ENCODE measurements around the gene LRRC32. TPM values are rescaled to one million over a fixed set of nuclear protein-coding genes. Genes with fewer than 3 reads are reported as not detected.

The LRRC32 gene
- total and polyA plus RNA-seq, 2 of the 4 experiments (the other 2 are of a cell fraction) = 5.2 to 13.7 TPM

DNA sequence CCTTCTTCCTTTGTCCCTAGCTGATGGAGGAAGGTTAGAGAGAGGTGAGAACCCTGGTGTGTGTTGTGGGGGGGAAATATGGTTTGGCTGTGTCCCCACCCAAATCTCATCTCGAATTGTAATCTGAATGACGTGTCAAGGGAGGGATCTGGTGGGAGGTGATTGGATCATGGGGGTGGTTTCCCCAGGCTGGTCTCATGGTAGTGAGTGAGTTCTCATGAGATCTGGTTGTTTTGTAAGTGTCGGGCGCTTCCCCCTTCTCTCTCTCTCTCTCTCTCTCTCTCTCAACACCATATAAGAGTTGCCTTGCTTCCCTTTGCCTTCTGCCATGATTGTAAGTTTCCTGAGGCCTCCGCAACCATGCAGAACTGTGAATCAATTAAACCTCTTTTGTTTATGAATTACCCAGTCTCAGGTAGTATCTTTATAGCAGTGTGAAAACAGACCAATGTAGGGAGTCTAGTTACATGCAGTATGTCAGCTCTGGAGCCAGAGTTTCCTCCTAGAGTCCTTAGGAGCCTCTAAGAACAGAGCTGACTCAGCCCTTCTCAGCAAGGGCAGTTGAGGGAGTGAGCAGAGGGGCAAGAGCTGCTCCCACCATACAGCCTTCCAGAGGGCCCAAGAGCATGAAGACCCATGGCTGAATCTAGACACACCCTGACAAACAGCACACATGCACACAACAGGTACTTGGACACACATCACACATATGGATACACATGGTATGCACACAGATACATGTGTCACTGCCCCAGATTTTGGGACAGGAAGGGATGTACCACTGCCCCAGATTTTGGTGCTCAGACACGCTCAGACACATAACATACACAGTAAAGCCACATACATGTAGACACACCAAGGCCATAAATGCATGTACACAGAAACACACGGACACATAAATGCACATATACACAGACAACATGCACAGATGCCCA is 12.9 kb upstream of the LRRC32 start:
- in situ Hi-C loops (cut with MboI; ENCODE audit: low sequenced_read_pairs) = loop anchor here (10.0 kb wide), 1 partner anchor 469 kb away; no protein-coding TSS in a partner anchor
- ChIA-PET POLR2A (ENCODE audit: unreplicated experiment) (interaction anchor here (0.5 kb wide), 1 partner anchor 437 kb away, joined by 3 read pairs; no protein-coding TSS in a partner anchor), CTCF (interaction anchor here (2.2 kb wide), 1 partner anchor 85 kb away, joined by 5 read pairs; no protein-coding TSS in a partner anchor)
- no peak overlapping the region for H3K4me3 ChIP-seq (ENCODE audit: insufficient read depth, low read depth, low read length)
- H3K36me3 ChIP-seq (ENCODE audit: control insufficient read depth, insufficient read depth, low read length) = no peaks in the 10 kb centered on the region
- no peak overlapping the region for H2BK20ac ChIP-seq (ENCODE audit: low read depth, low read length)
- H4K91ac ChIP-seq (ENCODE audit: insufficient read depth, low read depth, low read length) = no peak overlapping the region
- no peak overlapping the region for H3K4me2 ChIP-seq (ENCODE audit: low read depth, low read length)
- H3K14ac ChIP-seq (replicated peaks; ENCODE audit: low read depth, low read length) = no peak overlapping the region
- no peak overlapping the region for H3K9ac ChIP-seq (ENCODE audit: low read depth, low read length)
- no peak overlapping the region for H2BK5ac ChIP-seq (ENCODE audit: low read depth, low read length, poor library complexity, severe bottlenecking)
- H3K18ac ChIP-seq (ENCODE audit: low read depth, low read length) = no peak overlapping the region
- no peak overlapping the region for H3K23ac ChIP-seq (ENCODE audit: low read depth, low read length)
- no peaks in the 10 kb centered on the region for H3K9me1 ChIP-seq (ENCODE audit: insufficient read depth, low read length)
- no peaks in the 10 kb centered on the region for H3K4me1 ChIP-seq (ENCODE audit: control insufficient read depth, insufficient read depth, low read length)
- H2AFZ ChIP-seq (replicated peaks; ENCODE audit: low read length, poor library complexity) = no peak overlapping the region
- 100% methylated on average over 1 of the region's 7 CpGs; no CpG with 5 or more reads in 1 of the 2 experiments for WGBS, 2 experiments (ENCODE audit: extremely low coverage in 2 of 2, insufficient read length in 1 of 2)
- H3K9me3 ChIP-seq (ENCODE audit: control insufficient read depth, insufficient read depth, low read length) = peaks cover 7% of the 10 kb centered on the region
- ATAC-seq (ENCODE audit: low read depth) (no peak), DNase-seq (no peak)
- intact Hi-C loops (cut with micrococcal nuclease) = loop anchor here (10.0 kb wide), 1 partner anchor 479 kb away; the partner anchor contains the start of gene WNT11
- no peak overlapping the region for H2AK9ac ChIP-seq (replicated peaks; ENCODE audit: low read depth, low read length, poor library complexity)
- peaks cover 19% of the 10 kb centered on the region; the same call in 1 of the 2 replicates for H3K27me3 ChIP-seq (ENCODE audit: control insufficient read depth, insufficient read depth, low read length)
- no peak overlapping the region for H4K8ac ChIP-seq (ENCODE audit: low read depth in 2 of 2, low read length in 2 of 2)
- no peak overlapping the region for H2BK120ac ChIP-seq (ENCODE audit: low read depth, low read length)
- no peak overlapping the region for H4K5ac ChIP-seq (ENCODE audit: low read depth, low read length)
- H2AK5ac ChIP-seq (ENCODE audit: low read depth, low read length) = no peak overlapping the region
- no peak overlapping the region for H3K56ac ChIP-seq (ENCODE audit: extremely low read depth, insufficient read depth, low read length)
- 0 out of 2 replicates have a peak, but pooled peaks have one; percentile 28 for TF ChIP-seq MAFK (IDR thresholded peaks at IDR 0.05; ENCODE audit: low read depth, low read length)
- TF ChIP-seq, protein P1, sequence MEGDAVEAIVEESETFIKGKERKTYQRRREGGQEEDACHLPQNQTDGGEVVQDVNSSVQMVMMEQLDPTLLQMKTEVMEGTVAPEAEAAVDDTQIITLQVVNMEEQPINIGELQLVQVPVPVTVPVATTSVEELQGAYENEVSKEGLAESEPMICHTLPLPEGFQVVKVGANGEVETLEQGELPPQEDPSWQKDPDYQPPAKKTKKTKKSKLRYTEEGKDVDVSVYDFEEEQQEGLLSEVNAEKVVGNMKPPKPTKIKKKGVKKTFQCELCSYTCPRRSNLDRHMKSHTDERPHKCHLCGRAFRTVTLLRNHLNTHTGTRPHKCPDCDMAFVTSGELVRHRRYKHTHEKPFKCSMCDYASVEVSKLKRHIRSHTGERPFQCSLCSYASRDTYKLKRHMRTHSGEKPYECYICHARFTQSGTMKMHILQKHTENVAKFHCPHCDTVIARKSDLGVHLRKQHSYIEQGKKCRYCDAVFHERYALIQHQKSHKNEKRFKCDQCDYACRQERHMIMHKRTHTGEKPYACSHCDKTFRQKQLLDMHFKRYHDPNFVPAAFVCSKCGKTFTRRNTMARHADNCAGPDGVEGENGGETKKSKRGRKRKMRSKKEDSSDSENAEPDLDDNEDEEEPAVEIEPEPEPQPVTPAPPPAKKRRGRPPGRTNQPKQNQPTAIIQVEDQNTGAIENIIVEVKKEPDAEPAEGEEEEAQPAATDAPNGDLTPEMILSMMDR (conservative IDR thresholded peaks at IDR 0.05; ENCODE audit: low read depth, low read length) = no peak
- dilution Hi-C loops (cut with HindIII; ENCODE audit: low sequenced_read_pairs, unreplicated experiment) = no loop called here
- H2BK15ac ChIP-seq (ENCODE audit: low read depth, low read length) = no peak overlapping the region
- no peaks in the 10 kb centered on the region for H3K79me1 ChIP-seq (ENCODE audit: low read depth in 1 of 2, low read length in 2 of 2)
- no peak overlapping the region for H3K27ac ChIP-seq (ENCODE audit: insufficient read depth, low read length)
- H4K20me1 ChIP-seq (ENCODE audit: insufficient read depth, low read length) = no peaks in the 10 kb centered on the region
- no peak overlapping the region for H3K4ac ChIP-seq (ENCODE audit: low read depth, low read length)
- BruUV-seq (replicated peaks) = no TSS peak

Data from IMR-90 (cell line).